ENCODE results near the gene ATP13A5.

The ATP13A5 gene

DNA sequence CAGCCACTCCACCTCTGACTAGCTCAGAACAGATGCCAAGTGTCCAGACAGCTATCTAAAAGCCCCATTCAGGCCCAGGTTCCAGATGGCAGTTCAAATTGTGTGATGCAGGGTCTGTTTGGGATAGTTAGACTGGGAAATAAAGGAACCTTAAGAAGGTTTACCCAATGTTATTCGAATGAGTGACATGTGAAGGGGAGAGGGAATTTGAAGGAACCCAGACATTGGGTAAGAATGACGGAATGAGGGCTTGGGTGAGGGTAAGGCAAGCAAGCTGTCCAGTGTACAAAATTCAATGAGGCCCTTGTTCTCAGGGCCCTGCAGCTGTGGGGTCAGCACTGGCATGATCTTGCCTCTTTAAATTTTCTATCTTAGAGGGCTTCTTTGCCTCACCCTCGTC lies 34.1 kb downstream of the ATP13A5 start:
- DNase-seq, result no peak

GRCh38 chr3:193343726-193344222 lies 34.8 kb downstream of the ATP13A5 start:
- DNase-seq, result no peak

DNA sequence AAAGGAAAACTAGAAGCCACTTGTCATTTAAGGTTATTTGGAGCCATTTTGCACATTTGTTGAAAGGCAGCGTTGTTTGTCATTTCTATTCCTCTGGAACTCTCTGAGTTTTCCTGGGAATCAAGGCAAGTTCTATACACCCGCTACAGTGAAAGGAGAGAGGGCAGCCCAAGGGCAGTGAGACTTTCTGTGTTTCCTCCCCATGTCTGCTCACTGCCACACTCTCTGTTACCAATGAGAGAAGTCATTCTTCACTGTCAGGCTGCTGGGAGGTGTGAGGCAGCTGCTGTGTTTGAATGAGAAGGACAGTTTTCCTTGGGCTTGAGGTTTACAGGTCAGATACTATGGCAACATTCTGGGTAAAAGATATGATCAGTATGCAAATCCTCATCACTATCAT lies 36.0 kb downstream of the ATP13A5 start:
- no peak for DNase-seq

- DNase-seq, result no peak
These were observed 43.5 kb downstream of the ATP13A5 start for GRCh38 chr3:193335031-193335430.

DNA sequence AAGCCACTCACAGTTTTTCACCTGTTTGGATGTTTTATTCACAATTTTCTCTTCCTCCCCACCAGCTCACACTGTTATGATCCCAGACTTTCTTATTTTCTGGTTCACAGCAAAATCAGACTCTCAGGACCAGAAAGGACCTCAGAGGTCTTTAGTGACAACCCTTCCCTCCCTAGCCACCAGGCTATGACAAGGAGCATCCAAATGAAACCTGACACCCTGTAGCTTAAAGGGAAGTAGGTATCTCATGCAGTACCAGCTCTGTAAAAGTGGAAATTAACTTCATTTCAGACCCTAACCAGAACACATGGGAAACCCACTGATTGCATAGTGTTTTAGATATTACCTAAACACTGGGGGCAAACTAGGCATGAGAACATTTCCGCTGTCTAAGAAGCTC lies 45.3 kb downstream of the ATP13A5 start:
- DNase-seq, result no peak

- DNase-seq, result no peak
These were observed 47.9 kb downstream of the ATP13A5 start for GRCh38 chr3:193330555-193331204.

- DNase-seq, result no peak
These were observed 60.8 kb downstream of the ATP13A5 start for GRCh38 chr3:193317682-193318300.

GRCh38 chr3:193314161-193314560 lies 64.4 kb downstream of the ATP13A5 start:
- no peak for DNase-seq

DNA sequence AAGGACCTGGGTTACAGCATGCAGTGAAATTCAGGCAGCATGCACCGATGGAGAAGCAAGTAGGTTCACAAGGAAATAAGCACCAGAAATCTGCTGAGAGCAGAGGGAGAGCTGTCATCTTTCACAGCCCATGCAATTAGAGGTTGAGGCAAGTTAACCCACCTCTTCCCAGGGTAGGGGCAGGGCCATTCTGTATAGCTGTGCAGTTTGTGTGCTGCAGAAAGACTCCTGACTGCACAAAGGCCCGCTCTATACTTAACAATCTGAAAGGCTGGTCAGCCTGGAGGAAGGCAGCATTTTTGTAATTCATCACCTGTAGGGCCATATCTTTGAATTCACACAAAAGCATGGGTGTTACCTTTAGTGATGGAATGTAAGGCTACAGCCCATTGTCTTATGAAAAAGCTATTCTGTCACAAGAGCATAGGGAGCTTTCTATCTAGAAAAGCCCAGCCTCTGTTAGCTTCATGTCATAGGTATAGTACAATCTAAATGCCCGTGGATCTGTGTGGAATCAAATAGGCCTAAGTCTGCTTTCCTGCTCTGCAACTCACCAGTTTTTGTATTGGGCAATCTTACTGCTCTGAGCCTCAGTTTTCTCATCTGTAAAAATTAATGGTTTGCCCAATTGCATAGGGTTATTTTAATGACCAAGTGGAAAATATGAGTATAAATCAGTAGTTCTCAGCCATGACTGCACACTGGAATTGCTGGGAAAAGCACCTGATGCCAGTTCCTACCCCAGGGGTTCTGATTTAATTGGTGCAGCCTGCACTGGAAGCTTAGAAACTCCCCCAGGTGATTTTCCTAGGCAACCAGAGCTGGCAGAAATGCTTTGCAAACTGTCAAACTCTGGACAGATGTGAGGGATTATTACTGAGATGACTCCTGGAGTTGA lies 65.2 kb downstream of the ATP13A5 start:
- DNase-seq, result no peak

GRCh38 chr3:193310914-193311723 lies 67.4 kb downstream of the ATP13A5 start:
- DNase-seq, result no peak

GRCh38 chr3:193305356-193305755 lies 73.2 kb downstream of the ATP13A5 start:
- no peak for DNase-seq

- DNase-seq, result no peak
These were observed 77.1 kb downstream of the ATP13A5 start for GRCh38 chr3:193301433-193301832.

DNA sequence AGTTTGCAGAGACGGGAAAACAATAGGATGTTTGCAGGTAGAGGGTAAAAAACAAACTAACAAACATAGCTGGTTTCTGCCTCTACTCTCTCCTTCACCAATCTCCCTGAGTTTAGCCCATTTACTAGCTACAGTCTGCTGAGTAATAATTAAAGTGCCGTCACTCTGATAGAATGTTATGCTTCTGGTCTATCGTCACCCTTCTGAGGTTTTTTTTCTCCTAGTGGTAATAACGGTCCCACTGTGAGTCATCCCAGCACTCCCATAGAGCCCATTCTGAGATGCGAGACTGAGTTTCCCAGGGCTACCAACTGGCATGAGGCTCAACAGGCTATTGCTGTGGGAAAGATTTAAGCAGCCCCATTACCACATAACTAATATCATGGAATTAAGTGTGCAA lies 81.1 kb downstream of the ATP13A5 start:
- DNase-seq, result no peak

GRCh38 chr3:193295985-193296384 lies 82.6 kb downstream of the ATP13A5 start:
- no peak for DNase-seq

DNA sequence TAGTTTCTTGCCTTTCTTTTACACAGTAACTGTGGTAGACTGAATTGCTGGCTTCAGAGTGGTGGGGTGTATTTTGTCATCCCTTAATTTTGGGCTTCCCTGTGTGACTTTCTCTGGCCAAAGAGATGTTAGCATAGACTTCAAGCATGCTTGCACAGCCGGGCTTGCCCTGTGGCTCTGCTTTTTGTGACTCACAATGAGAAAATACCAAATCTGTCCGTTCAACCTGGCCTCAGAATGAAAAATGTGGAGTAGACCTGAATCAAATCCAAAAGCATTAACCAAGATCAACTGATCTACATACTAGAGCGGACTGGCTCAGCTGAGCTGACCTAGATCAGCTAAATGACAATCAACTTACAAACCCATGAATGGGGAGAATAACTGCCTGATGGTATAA lies 86.2 kb downstream of the ATP13A5 start:
- no peak for DNase-seq

DNA sequence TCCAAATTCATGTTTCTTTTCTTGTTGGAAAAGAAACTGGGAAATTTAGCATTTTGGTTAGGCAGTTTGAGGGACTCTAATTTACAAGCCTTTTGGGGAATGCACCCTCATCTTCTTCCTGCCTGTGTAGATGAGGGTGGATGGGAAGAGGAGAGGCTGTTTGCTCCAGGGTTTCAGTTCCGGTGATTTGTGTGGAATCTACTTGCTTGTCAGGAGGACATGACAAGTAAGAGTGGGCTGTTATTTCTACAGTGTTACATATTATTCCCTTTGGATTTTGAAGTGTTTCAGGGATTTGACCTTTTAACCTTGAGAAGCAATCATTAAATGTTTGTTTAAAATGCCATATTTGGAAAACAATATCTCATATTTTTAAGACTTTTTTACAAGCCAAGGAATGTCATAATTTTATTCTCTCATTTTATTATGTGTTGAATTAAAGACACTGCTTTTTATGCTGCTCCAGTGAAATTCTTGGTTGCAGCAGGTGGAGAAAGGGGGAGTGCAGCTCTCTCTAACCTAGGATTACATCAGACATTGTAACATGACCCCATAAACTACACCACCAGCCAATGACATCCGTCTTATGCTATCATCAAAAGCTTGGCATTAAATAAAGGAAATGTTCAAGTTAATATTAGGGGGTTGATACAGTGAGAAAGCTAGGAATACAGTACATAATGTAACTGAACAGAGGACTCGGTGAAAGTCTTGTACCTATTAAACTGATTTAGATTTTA lies 107.3 kb downstream of the ATP13A5 start:
- no peak for DNase-seq

GRCh38 chr3:193270451-193270850 lies 108.1 kb downstream of the ATP13A5 start:
- no peak for DNase-seq

DNA sequence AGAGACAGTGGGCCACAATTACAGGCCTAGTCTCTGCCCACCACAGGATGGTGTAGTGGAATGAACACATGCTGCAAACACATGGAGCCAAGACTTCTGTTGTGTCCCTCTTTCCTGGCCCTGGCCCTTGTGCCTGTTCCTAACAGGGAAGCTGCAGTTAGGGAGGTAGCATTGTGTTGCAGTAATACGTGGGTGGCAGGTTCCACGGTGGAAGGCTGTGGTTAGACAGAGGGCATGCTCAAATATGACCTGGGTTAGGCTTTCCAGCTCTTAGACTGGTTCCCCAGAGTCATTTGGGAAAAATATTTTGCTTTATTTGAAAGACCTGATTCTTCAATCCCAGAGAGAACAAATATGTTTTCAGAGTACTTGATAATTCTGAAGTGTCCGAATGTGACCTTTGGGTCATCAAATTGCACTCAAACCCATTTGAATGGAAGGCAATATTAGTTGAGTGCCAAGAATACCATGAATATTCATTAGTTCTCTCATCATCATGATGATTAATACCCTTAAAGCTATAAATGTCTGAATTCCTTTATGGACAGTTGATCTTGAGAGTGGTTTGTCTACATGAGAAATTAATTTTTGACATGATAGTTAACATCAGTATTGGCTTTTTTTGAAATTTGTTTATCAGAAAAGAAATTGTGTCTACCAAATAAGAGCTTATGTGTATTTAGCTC lies 109.1 kb downstream of the ATP13A5 start:
- no peak for DNase-seq

DNA sequence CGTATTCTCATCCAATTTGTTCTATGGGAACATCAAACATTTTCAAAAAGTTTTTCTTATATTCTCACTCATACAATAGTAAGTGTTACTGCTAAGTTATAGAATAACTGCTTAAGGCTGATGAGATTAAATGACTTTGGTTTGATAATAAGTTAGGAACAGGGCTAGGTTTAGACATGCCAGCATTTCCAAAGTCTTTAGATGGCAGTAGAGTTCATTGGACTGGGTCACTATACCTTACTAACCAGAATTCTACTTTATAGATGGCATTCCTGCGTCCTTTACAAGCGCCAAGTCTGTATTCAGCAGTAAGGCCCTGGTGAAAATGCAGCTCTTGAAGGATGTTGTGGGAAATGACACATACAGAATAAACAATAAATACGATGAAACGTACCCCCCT lies 115.8 kb downstream of the ATP13A5 start:
- DNase-seq, result no peak

- no peak for DNase-seq
These were observed 116.6 kb downstream of the ATP13A5 start for GRCh38 chr3:193261970-193262369.

DNA sequence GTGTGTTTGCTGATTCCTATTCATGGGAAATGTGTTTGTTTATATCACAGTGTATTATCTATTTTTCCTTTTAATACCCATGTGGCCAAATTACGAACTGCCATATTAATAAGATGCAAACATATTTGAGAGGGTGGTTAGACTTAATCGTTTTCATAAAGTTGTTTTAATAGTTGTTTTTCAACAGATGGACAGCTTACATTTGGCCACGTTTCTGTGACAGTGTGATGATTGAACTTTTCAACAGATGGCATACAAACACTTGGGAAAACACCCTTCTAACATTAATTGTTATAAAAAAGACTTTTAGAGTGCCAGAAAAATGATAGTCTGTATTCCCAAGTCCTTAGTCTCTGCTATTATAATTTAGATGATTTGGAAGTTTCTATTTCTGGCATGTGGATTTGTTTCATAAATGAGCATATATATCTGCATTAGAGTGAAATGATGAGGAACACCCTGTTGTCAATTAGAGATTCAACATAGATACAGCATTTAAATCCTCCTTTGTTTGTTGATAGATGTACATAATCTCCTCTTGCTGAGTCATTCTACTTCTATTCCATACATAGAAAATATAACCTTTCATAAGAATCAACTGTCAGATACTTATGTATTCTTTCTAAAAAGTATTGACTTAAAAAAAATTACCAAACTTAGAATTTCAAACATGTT lies 124.4 kb downstream of the ATP13A5 start:
- DNase-seq, result no peak
